SK-MEL-5 (cell line): ENCODE measurements around the gene PWWP2B. TPM values are rescaled to one million over a fixed set of nuclear protein-coding genes. Genes with fewer than 3 reads are reported as not detected.

Source experiments
- DNase-seq: peaks from one replicate; pipeline ENCODE4 v3.0.0-alpha.2; 2016; ENCODE audit warnings: low read depth, low spot score
- in situ Hi-C: cut with HindIII; loops from 2 replicates; pipeline ENCODE4 v1.10.0; 2016; ENCODE audit warnings: low sequenced_read_pairs, high pct_unique_total_duplicates, low pct_unique_long_range_greater_than_20kb
- total RNA-seq: library from RNA; depleted of rRNA; stranded (reverse); fragments of >200 nt; shearing (Covaris generic); gene quantifications from 2 replicates; pipeline ENCODE4 v1.2.3, GENCODE V29; 2014

The PWWP2B gene
- total RNA-seq, 1 experiment from 2014 or later = 6.4 TPM

GRCh38 chr10:132419538-132420468 lies 22.8 kb downstream of the PWWP2B start:
- in situ Hi-C loops = no loop called here
- no peak for DNase-seq

- in situ Hi-C loops = no loop called here
- no peak for DNase-seq
Observed at GRCh38 chr10:132420469-132420980, 23.5 kb downstream of the PWWP2B start.

DNA sequence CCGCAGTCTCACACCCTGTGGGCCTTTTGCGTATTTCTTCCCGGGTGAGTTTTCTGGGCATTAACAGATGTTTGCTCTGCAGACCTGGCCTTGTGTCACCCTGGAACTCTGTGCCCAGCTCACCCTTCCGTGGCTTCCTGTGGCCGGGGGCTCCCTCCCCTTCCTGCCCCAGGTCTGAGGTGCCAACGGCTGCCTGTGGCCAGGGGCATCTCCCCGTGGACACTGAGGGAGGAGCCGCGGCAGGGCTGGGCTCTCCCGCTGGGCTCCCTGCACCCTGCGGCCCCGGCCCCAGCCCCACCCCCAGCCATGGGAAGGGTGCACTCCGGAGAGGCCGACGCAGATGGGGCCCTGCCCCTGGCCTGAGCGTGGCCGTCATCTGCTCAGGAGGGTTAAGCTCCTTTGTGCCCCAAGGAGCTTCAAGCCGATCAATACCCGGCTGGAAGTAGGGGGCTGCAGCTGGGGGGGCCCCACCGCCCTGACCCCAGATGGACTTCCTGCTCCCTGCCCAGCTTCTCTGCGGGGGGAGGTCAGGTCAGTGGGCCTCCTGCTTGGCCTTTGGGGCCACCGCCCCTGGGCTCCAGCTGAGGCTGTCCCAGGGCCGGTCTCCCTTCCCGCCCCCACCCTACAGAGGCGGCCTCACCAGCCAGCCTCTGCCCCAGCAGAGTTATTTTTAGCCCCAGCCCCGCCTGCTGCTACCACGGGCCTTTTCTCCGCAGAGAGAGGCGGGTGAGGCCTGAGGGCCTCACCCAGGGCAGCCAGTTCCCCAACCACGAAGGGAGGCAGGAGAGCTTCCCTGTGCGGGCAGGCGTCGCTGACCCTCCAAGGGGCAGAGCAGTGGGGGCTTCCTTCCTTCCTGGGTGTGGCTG lies 24.2 kb downstream of the PWWP2B start:
- in situ Hi-C loops = no loop called here
- DNase-seq = peak; percentile 7

- in situ Hi-C loops = no loop called here
- DNase-seq = no peak
Observed at GRCh38 chr10:132421847-132422751, 25.1 kb downstream of the PWWP2B start.

DNA sequence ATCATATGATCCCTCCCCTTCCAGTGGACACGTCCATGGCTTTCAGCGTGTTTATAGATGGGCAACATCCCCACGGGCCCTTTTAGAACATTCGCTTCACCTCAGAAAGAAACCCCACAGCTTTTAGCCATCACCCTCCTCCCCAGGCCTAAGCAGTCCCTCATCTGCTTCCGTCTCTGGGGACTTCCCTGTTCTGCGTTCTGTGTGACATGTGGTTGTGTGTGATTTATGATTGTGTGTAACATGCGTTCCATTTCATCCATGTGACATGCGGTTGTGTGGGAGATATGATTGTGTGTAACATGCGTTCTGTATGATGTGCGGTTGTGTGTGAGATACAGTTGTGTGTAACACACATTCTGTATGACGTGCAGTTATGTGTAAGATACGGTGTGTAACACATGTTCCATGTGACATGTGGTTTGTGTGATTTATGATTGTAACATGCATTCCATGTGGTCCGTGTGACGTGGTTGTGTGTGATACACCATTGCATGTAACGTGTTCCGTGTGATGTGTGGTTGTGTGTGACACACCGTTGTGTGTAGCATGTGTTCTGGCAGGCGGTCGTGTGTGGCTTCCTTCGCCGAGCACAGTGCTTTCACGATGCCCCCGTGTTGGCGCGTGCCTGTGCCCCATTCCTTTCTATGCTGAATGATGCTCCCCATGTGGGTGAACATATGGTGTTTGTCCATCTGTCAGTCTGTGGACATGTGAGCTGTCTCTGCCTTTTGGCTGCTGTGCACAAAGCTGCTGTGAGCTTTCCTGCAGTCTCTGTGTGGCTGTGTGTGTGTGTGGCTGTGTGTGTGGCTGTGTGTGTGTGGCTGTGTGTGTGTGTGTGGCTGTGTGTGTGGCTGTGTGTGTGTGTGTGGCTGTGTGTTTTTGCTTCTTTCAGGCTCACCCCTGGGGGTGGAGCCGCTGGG lies 26.2 kb downstream of the PWWP2B start:
- DNase-seq = no peak
- in situ Hi-C loops = no loop called here

- DNase-seq = no peak
- in situ Hi-C loops = no loop called here
Observed at GRCh38 chr10:132423966-132424861, 27.2 kb downstream of the PWWP2B start.

- no peak for DNase-seq
- in situ Hi-C loops = no loop called here
Observed at GRCh38 chr10:132425029-132425756, 28.2 kb downstream of the PWWP2B start.

DNA sequence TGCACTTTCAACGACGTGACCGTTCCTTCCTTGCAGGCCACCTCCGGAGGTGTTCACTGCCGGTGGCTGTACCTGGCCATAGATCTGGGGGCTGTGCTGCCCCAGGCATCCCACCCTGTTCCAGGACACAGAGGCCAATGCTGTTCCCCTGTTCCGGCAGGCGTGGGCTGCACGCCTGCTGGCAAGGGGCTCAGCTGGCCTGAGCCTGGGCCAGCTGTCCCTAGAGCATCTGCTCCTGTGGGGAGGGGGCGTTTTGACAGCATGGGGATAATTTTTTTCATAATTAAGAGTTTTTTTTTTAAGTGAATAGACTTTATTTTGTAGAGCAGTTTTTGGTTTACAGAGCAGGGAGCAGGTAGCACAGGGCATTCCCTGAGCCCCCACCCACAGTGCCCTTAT lies 28.8 kb downstream of the PWWP2B start:
- in situ Hi-C loops = no loop called here
- DNase-seq = no peak

DNA sequence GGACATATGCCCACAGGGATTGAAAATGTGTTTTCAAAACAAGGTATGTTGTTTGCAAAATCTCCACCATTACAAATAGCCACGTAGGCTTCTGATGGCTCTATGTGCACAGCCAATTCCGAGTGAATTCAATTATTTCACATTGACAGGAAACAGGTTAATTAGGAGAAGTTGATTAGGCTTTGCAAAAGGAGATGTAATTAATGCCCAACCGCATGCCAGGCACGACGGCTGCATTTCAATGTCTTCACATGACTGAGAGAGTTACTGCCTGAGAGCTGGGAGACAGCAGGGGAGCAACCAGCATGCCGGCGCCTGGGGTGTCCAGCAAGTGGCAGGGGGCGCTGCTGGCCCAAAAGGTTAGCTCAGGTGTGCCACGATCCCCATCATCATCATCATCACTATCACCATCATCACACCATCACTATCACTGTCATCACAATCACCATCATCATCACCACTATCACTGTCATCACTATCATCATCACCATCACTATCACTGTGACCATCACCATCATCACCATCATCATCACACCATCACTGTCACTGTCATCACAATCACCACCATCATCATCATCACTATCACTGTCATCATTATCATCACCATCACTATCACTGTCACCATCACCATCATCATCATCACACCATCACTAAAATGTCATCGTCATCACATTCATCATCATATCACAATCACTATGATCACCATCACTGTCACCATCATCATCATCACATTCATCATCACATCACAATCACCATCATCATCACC lies 30.2 kb downstream of the PWWP2B start:
- DNase-seq = no peak
- in situ Hi-C loops = no loop called here

GRCh38 chr10:132427939-132428367 lies 31.0 kb downstream of the PWWP2B start:
- no peak for DNase-seq
- in situ Hi-C loops = no loop called here

- in situ Hi-C loops = no loop called here
- no peak for DNase-seq
Observed at GRCh38 chr10:132428486-132428995, 31.5 kb downstream of the PWWP2B start.

DNA sequence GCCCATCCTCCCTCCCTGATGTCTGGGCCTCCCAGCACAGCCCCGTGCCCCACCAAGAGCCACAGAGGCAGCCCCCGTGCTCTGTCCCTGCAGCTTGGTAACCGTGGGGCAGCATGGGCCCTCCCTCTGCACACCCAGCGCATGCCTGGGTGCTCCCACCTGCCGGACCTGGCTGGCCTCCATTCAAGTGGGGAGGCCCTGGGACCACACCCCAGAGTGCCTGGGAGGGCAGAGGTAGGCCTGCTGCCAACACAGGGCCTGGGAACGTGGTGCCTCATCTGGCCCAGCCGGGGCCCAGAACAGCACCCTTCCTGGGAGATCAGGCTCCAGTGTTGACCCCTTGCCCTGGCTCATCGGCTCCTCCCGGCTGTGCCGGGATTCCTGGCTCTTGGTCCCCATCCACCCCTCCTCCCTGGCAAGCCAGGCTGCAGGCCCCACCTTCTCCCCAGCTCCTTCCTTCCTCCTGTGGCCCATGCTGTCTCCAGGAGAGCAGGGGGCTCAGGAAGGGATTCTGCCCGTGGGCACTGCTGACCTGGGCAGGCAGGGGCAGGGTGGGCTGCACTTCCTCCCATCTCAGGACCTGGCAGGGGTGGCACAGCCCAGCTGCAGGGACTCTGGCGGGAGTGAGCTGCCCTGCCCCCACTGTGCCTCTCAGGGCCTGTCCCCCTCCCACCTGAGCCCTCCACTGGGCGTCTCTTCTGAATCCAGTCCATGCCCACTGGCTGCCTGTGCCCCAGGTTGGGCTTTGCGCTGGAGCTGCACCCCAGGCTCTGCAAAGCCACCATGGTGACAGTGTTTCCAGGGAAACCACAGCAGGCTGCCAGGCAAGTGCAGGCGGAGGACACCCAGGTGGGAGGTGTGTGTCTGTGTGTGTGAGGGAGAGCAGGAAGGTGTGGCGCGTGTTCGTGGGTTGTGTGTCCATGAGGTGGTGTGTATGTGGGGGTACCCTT lies 32.6 kb downstream of the PWWP2B start:
- no peak for DNase-seq
- in situ Hi-C loops = no loop called here

DNA sequence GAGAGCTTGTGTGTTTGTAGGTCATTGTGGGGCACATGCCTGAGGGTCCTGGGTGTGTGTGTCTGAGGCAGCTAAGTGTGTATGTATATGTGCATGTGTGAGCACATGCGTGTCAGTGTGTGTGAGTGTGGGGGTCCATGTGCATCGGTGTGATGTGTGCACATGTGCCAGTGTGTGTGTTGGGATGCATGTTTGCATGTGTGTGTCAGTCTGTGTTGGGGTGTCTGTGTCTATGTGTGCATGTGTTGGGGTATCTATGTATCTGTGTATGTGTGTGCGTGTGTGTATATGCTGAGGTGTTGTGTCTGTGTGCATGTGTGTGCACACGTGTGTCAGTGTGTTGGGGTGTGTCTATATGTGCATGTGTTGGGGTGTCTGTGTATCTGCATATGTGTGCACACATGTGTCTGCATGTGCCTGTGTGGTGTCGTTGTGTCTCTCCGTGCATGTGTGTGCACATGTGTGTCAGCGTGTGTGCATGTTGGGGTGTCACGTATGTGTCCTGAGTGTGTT lies 33.3 kb downstream of the PWWP2B start:
- no peak for DNase-seq
- in situ Hi-C loops = no loop called here
